Upper lobe of left lung (tissue), 6 donors: ENCODE data around the gene ART1. TPM values are rescaled to one million over a fixed set of nuclear protein-coding genes. Genes with fewer than 3 reads are reported as not detected.

Experiments used
- ATAC-seq, 2 donors: fragments of 200-7000 bp; cut with Tn5 transposase; one replicate each; pipeline ENCODE4 v1.9.1; 2022; ENCODE audit warnings: mild to moderate bottlenecking in 2 of 2, moderate library complexity in 2 of 2; ENCODE audit not compliant: low FRiP score in 2 of 2
- DNase-seq, 2 donors: peaks; one replicate each; pipeline ENCODE4 v3.0.0-alpha.2; 2019 to 2020
- H3K27ac ChIP-seq, 4 donors: fragments of 200-600 bp; sonication (generic); one replicate each; pipeline ENCODE4 v1.5.1; 2016 to 2019
- H3K27me3 ChIP-seq, 4 donors: fragments of 200-600 bp; sonication (generic); one replicate each; pipeline ENCODE4 v1.5.1; 2017 to 2019
- H3K36me3 ChIP-seq, 4 donors: fragments of 200-600 bp; sonication (generic); one replicate each; pipeline ENCODE4 v1.5.1; 2016 to 2019
- H3K4me1 ChIP-seq, 4 donors: fragments of 200-600 bp; sonication (generic); one replicate each; pipeline ENCODE4 v1.5.1; 2018 to 2019
- H3K4me3 ChIP-seq, 4 donors: fragments of 200-600 bp; sonication (generic); one replicate each; pipeline ENCODE4 v1.5.1; 2017 to 2019; ENCODE audit warnings: mild to moderate bottlenecking in 2 of 4, moderate library complexity in 1 of 4
- H3K9me3 ChIP-seq, 4 donors: fragments of 200-600 bp; sonication (generic); one replicate each; pipeline ENCODE4 v1.5.1; 2018 to 2019
- EP300 ChIP-seq, 4 donors: sonication (generic); formaldehyde crosslinking; IDR thresholded peaks; one replicate each; pipeline ENCODE4 v1.5.1; 2017; ENCODE audit warnings: antibody characterized with exemption in 4 of 4, control low read depth in 2 of 4
- POLR2A ChIP-seq, 4 donors: fragments of 450-650 bp; IDR thresholded peaks; one replicate each; pipeline ENCODE4 v1.5.1; 2016 to 2017; ENCODE audit warnings: antibody characterized with exemption in 4 of 4, mild to moderate bottlenecking in 2 of 4
- POLR2AphosphoS5 ChIP-seq, 2 donors: sonication (generic); formaldehyde crosslinking; IDR thresholded peaks; one replicate each; pipeline ENCODE4 v1.5.1; 2017; ENCODE audit warnings: antibody characterized with exemption in 2 of 2
- WGBS, 2 donors: methylation state at CpG; one replicate each; pipeline ENCODE4 v1.1.5; 2017 to 2018; 5-methylcytosine and 5-hydroxymethylcytosine counted together
- total RNA-seq, 6 donors: library from RNA; depleted of rRNA in 4 of 6; stranded (reverse); fragments of >200 nt in 4 of 6; gene quantifications; one replicate each; pipeline versions ENCODE4 v1.1.0 to v1.2.1, GENCODE V29; 2016 to 2021
- TF ChIP-seq, protein P1 (sequence below), 6 experiments: fragments of 450-650 bp in 4 of 6; fragments of 200-600 bp in 2 of 6; sonication (generic) in 2 of 6; IDR thresholded peaks; one replicate each; pipeline ENCODE4 v1.5.1; 2016 to 2019; ENCODE audit warnings: antibody characterized with exemption in 6 of 6
- donor health status: DM: no; HTN: no; CAD: no; lungs with moderate emphysema.
- donor health status: DM: no; HTN: yes; CAD: no; lungs with severe emphysema.

The ART1 gene
- total RNA-seq, 6 donors from 2014 or later: 0.61 to 1.9 (median 1.2) TPM; not detected in 2

DNA sequence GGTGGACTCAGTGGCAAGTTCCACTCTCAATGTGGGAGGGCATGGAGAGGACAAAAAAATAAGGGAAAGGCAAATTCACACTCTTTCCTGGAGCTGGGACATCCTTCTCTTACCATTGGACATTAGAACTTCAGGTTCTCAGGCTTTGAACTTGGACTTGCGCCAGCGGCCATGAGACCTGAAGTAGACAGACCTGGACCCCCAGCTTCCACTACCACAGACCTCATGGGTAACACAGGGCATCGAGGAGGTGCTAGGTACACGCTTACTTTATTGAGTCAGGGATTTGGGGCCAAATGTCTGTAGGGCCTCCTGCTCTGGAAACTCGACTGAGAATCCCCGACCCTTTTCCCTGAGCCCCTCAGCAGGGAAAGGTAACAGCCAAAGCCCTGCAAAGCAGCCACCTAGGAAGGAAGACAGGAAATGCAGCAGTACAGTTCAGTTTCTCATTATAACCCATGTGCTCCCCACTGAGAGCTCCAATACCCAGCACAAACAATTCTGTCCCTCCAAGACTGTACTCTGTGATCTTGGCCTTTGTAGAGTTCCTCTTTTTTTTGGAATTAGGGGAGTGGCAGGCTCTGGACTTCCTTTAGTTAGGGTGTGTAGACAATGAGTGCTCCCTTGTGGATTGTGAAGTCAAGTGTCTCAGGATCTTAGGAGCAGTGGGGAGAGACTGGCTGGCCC, 20.6 kb downstream of the ART1 start:
- WGBS, 2 donors: 68 to 95% methylated on average over 3 to 6 of the region's 6 CpGs
- Histone ChIP-seq H3K9me3 (no peaks in the 10 kb centered on the region), H3K27ac (no peak overlapping the region), H3K4me3 (no peak overlapping the region), H3K4me1 (no peaks in the 10 kb centered on the region), H3K27me3 (no peaks in the 10 kb centered on the region), H3K36me3 (peaks cover 0 to 62% (median 34%) of the 10 kb centered on the region in 4 donors)
- no peak for DNase-seq
- TF ChIP-seq, protein P1, sequence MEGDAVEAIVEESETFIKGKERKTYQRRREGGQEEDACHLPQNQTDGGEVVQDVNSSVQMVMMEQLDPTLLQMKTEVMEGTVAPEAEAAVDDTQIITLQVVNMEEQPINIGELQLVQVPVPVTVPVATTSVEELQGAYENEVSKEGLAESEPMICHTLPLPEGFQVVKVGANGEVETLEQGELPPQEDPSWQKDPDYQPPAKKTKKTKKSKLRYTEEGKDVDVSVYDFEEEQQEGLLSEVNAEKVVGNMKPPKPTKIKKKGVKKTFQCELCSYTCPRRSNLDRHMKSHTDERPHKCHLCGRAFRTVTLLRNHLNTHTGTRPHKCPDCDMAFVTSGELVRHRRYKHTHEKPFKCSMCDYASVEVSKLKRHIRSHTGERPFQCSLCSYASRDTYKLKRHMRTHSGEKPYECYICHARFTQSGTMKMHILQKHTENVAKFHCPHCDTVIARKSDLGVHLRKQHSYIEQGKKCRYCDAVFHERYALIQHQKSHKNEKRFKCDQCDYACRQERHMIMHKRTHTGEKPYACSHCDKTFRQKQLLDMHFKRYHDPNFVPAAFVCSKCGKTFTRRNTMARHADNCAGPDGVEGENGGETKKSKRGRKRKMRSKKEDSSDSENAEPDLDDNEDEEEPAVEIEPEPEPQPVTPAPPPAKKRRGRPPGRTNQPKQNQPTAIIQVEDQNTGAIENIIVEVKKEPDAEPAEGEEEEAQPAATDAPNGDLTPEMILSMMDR (IDR thresholded peaks at IDR 0.05): no peak
- TF ChIP-seq POLR2AphosphoS5 (IDR thresholded peaks at IDR 0.05) (no peak), POLR2A (IDR thresholded peaks at IDR 0.05) (no peak), EP300 (IDR thresholded peaks at IDR 0.05) (no peak)
- peak in 1 of 2 donors; percentile 29 for ATAC-seq

- H3K4me3 ChIP-seq: no peak overlapping the region
- no peaks in the 10 kb centered on the region for H3K27me3 ChIP-seq
- ATAC-seq (no peak), DNase-seq (peak in 1 of 2 donors; percentile 77)
- no peaks in the 10 kb centered on the region for H3K4me1 ChIP-seq
- no peaks in the 10 kb centered on the region for H3K9me3 ChIP-seq
- TF ChIP-seq POLR2AphosphoS5 (IDR thresholded peaks at IDR 0.05): no peak
- TF ChIP-seq POLR2A (IDR thresholded peaks at IDR 0.05): no peak
- TF ChIP-seq, protein P1 (IDR thresholded peaks at IDR 0.05): no peak
- WGBS, 2 donors: 93 to 97% methylated on average over 11 to 16 of the region's 17 CpGs
- peaks cover 0 to 68% (median 37%) of the 10 kb centered on the region in 4 donors for H3K36me3 ChIP-seq
- H3K27ac ChIP-seq: no peak overlapping the region
These were observed 21.1 kb downstream of the ART1 start for GRCh38 chr11:3666023-3666530.

- Histone ChIP-seq H3K4me3 (no peak overlapping the region), H3K36me3 (peaks cover 0 to 81% (median 43%) of the 10 kb centered on the region in 4 donors), H3K9me3 (no peaks in the 10 kb centered on the region), H3K27ac (no peak overlapping the region), H3K4me1 (no peaks in the 10 kb centered on the region), H3K27me3 (no peaks in the 10 kb centered on the region)
- ATAC-seq (no peak), DNase-seq (peak in 1 of 2 donors; percentile 83)
- 97 to 98% methylated on average over 75 to 89 of the region's 89 CpGs for WGBS, 2 donors
- TF ChIP-seq POLR2A (IDR thresholded peaks at IDR 0.05): no peak
- TF ChIP-seq POLR2AphosphoS5 (IDR thresholded peaks at IDR 0.05): no peak
These were observed 22.5 kb downstream of the ART1 start for GRCh38 chr11:3667149-3668035.

DNA sequence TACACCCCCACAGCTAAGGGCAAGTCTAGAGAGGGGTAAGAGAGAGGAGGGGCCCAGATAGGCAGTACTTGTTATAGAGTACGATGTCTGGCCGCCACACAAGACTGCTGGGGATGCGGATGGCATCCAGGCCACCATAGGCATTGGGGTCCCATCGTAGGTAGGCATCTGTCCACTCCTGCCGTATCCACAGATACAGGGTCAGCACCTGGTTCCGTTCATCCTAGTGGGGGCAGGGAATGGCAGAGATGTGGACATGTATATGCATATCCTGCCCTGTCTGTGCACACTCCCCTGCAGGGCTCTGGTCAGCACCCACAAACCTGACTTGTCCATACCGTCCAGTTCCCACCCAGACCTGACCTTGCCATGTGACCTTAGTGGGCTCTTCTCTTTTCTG, 24.2 kb downstream of the ART1 start:
- peaks cover 6 to 98% (median 54%) of the 10 kb centered on the region in 4 donors for H3K36me3 ChIP-seq
- H3K27me3 ChIP-seq: no peaks in the 10 kb centered on the region
- H3K9me3 ChIP-seq: no peaks in the 10 kb centered on the region
- 93 to 99% methylated on average over 3 to 7 of the region's 7 CpGs for WGBS, 2 donors
- DNase-seq: no peak
- no peak overlapping the region for H3K4me3 ChIP-seq
- H3K27ac ChIP-seq: no peak overlapping the region
- no peak for ATAC-seq
- no peaks in the 10 kb centered on the region for H3K4me1 ChIP-seq
- TF ChIP-seq, protein P1 (IDR thresholded peaks at IDR 0.05): no peak
- TF ChIP-seq EP300 (IDR thresholded peaks at IDR 0.05) (no peak), POLR2AphosphoS5 (IDR thresholded peaks at IDR 0.05) (no peak), POLR2A (IDR thresholded peaks at IDR 0.05) (no peak)

- H3K27me3 ChIP-seq: no peaks in the 10 kb centered on the region
- H3K36me3 ChIP-seq: peaks cover 11 to 100% (median 57%) of the 10 kb centered on the region in 4 donors
- TF ChIP-seq, protein P1 (IDR thresholded peaks at IDR 0.05): no peak
- TF ChIP-seq POLR2AphosphoS5 (IDR thresholded peaks at IDR 0.05) (no peak), POLR2A (IDR thresholded peaks at IDR 0.05) (no peak), EP300 (IDR thresholded peaks at IDR 0.05) (no peak)
- WGBS, 2 donors: 93 to 100% methylated on average over 3 to 5 of the region's 5 CpGs
- H3K27ac ChIP-seq: no peak overlapping the region
- no peak overlapping the region for H3K4me3 ChIP-seq
- no peaks in the 10 kb centered on the region for H3K9me3 ChIP-seq
- ATAC-seq: no peak
- no peaks in the 10 kb centered on the region for H3K4me1 ChIP-seq
- no peak for DNase-seq
These were observed 24.8 kb downstream of the ART1 start for GRCh38 chr11:3669742-3670183.
